ENCODE data around the gene FILIP1L. TPM values are rescaled to one million over a fixed set of nuclear protein-coding genes. Genes with fewer than 3 reads are reported as not detected.

FILIP1L gene
- total RNA-seq, 4 donors from 2014 or later, result 28.3 to 56.3 (median 43.2) TPM

GRCh38 chr3:99901200-99901926, 212.9 kb downstream of the FILIP1L start:
- TF ChIP-seq CTCF (IDR thresholded peaks at IDR 0.05; ENCODE audit: low read depth), result no peak

- TF ChIP-seq CTCF (IDR thresholded peaks at IDR 0.05; ENCODE audit: low read depth), result no peak
Measured at GRCh38 chr3:99900248-99900647, 214.1 kb downstream of the FILIP1L start.

- no peak for TF ChIP-seq CTCF (IDR thresholded peaks at IDR 0.05; ENCODE audit: low read depth)
Measured at GRCh38 chr3:99899603-99900002, 214.7 kb downstream of the FILIP1L start.

- no peak for TF ChIP-seq CTCF (IDR thresholded peaks at IDR 0.05; ENCODE audit: low read depth)
Measured at GRCh38 chr3:99896482-99896881, 217.8 kb downstream of the FILIP1L start.

GRCh38 chr3:99895703-99896441, 218.4 kb downstream of the FILIP1L start:
- TF ChIP-seq CTCF (IDR thresholded peaks at IDR 0.05; ENCODE audit: low read depth), result no peak

- no peak for TF ChIP-seq CTCF (IDR thresholded peaks at IDR 0.05; ENCODE audit: low read depth)
Measured at GRCh38 chr3:99895131-99895696, 219.1 kb downstream of the FILIP1L start.

- TF ChIP-seq CTCF (IDR thresholded peaks at IDR 0.05; ENCODE audit: low read depth), result no peak
Measured at GRCh38 chr3:99892332-99892731, 222.0 kb downstream of the FILIP1L start.

Data from subcutaneous adipose tissue (tissue), 4 donors.